Measurements from ENCODE around the gene BACH2.
A peak's percentile ranks its signal among the peaks of the same experiment; 100 is the strongest.

Gene BACH2

GRCh38 chr6:89939144-89939543, 357.5 kb downstream of the BACH2 start:
- Histone ChIP-seq H3K4ac (ENCODE audit: low read length) (no peak overlapping the region), H3K9me3 (replicated peaks in 1 of 2; ENCODE audit: control insufficient read depth in 2 of 2, insufficient read depth in 1 of 2, low read depth in 1 of 2, low read length in 2 of 2) (no peaks in the 10 kb centered on the region), H2BK12ac (ENCODE audit: low read length) (no peak overlapping the region), H3K27me3 (ENCODE audit: control insufficient read depth in 3 of 3, insufficient read depth in 3 of 3, low read depth in 1 of 3, low read length in 3 of 3) (no peaks in the 10 kb centered on the region), H3K9ac (ENCODE audit: low read depth, low read length, poor library complexity) (no peak overlapping the region), H4K91ac (ENCODE audit: low read depth, low read length, poor library complexity) (no peak overlapping the region), H2AK5ac (ENCODE audit: low read depth, low read length) (no peak overlapping the region), H3K14ac (ENCODE audit: low read length) (no peak overlapping the region), H3K27ac (replicated peaks; ENCODE audit: low read length) (no peak overlapping the region), H3K4me3 (ENCODE audit: low read length in 2 of 2) (no peak overlapping the region), H2AFZ (ENCODE audit: low read length) (no peak overlapping the region), H4K8ac (ENCODE audit: low read depth, low read length) (no peak overlapping the region), H3K23ac (ENCODE audit: low read depth, low read length, poor library complexity) (no peak overlapping the region), H3K79me1 (ENCODE audit: low read depth, low read length) (no peaks in the 10 kb centered on the region), H3K4me1 (ENCODE audit: control insufficient read depth in 2 of 2, insufficient read depth in 1 of 2, low read depth in 1 of 2, low read length in 2 of 2) (no peaks in the 10 kb centered on the region), H2BK5ac (ENCODE audit: low read length) (no peak overlapping the region), H2BK15ac (ENCODE audit: low read length) (no peak overlapping the region), H3K18ac (ENCODE audit: low read length) (no peak overlapping the region), H3K4me2 (ENCODE audit: insufficient read depth, low read length, poor library complexity, severe bottlenecking) (no peak overlapping the region), H3K36me3 (replicated peaks in 1 of 2; ENCODE audit: control insufficient read depth in 2 of 2, insufficient read depth in 2 of 2, low read length in 2 of 2) (peaks cover 0 to 3% of the 10 kb centered on the region in 2 donors), H2BK120ac (ENCODE audit: low read depth, low read length) (no peak overlapping the region)
- WGBS, 2 donors (ENCODE audit: extremely low coverage in 2 of 2, insufficient read length in 2 of 2, insufficient replicate concordance in 1 of 2): no CpG with 5 or more reads among the region's 2 CpGs
- DNase-seq (ENCODE audit: low spot score): no peak

DNA sequence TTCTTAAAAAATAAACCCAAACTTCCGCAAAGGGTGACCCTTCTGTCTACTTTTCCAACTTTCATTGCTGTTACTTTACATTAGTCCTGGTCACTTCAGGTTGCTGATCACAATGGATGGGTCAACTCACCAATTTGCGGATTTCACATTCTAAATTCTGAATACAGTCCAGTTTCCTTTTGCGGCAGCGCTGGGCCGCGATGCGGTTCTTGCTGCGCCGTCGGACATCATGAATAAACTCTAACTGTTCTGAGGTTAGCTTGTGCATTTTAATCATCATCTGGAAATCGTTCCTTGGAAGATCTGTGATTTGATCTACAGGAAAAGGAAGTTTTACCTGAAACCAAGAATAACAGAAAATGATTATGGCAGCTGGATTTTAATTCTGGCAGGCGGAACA, 358.6 kb downstream of the BACH2 start:
- Histone ChIP-seq H3K23ac (ENCODE audit: low read depth, low read length, poor library complexity) (no peak overlapping the region), H3K9ac (ENCODE audit: low read depth, low read length, poor library complexity) (no peak overlapping the region), H3K4me2 (ENCODE audit: insufficient read depth, low read length, poor library complexity, severe bottlenecking) (no peak overlapping the region), H3K79me1 (ENCODE audit: low read depth, low read length) (no peaks in the 10 kb centered on the region), H3K27me3 (ENCODE audit: control insufficient read depth in 3 of 3, insufficient read depth in 3 of 3, low read depth in 1 of 3, low read length in 3 of 3) (no peaks in the 10 kb centered on the region), H4K8ac (ENCODE audit: low read depth, low read length) (no peak overlapping the region), H2AFZ (ENCODE audit: low read length) (no peak overlapping the region), H3K14ac (ENCODE audit: low read length) (no peak overlapping the region), H2AK5ac (ENCODE audit: low read depth, low read length) (no peak overlapping the region), H2BK120ac (ENCODE audit: low read depth, low read length) (no peak overlapping the region), H2BK5ac (ENCODE audit: low read length) (no peak overlapping the region), H3K9me3 (replicated peaks in 1 of 2; ENCODE audit: control insufficient read depth in 2 of 2, insufficient read depth in 1 of 2, low read depth in 1 of 2, low read length in 2 of 2) (no peaks in the 10 kb centered on the region), H3K18ac (ENCODE audit: low read length) (no peak overlapping the region), H2BK12ac (ENCODE audit: low read length) (no peak overlapping the region), H3K36me3 (replicated peaks in 1 of 2; ENCODE audit: control insufficient read depth in 2 of 2, insufficient read depth in 2 of 2, low read length in 2 of 2) (peaks cover 0 to 3% of the 10 kb centered on the region in 2 donors), H3K4me1 (ENCODE audit: control insufficient read depth in 2 of 2, insufficient read depth in 1 of 2, low read depth in 1 of 2, low read length in 2 of 2) (no peaks in the 10 kb centered on the region), H3K4me3 (ENCODE audit: low read length in 2 of 2) (no peak overlapping the region), H2BK15ac (ENCODE audit: low read length) (no peak overlapping the region), H3K4ac (ENCODE audit: low read length) (no peak overlapping the region), H3K27ac (replicated peaks; ENCODE audit: low read length) (no peak overlapping the region), H4K91ac (ENCODE audit: low read depth, low read length, poor library complexity) (no peak overlapping the region)
- WGBS, 2 donors (ENCODE audit: extremely low coverage in 2 of 2, insufficient read length in 2 of 2, insufficient replicate concordance in 1 of 2): no CpG with 5 or more reads among the region's 12 CpGs
- no peak for DNase-seq (ENCODE audit: low spot score)

DNA sequence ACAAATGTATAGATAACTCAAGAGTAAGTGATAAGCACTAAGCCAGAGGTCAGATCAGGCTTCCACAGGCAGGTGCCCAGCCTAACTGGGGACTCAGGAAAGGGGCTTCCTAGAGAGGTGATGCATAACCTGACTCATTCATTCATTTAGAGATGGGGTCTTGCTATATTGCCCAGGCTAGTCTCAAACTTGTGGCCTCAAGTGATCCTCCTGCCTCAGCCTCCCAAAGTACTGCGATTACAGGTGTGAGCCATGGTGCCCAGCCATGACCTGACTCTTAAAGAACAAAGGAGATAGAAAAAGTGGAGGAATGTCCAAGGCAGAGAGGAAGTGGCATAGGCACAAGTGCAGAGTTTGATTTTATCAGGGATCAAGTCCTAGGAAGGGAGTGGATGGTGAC, 360.5 kb downstream of the BACH2 start:
- H3K9ac ChIP-seq (ENCODE audit: low read depth, low read length, poor library complexity): no peak overlapping the region
- H2AFZ ChIP-seq (ENCODE audit: low read length): no peak overlapping the region
- H3K27me3 ChIP-seq (ENCODE audit: control insufficient read depth in 3 of 3, insufficient read depth in 3 of 3, low read depth in 1 of 3, low read length in 3 of 3): no peaks in the 10 kb centered on the region
- no peaks in the 10 kb centered on the region for H3K9me3 ChIP-seq (replicated peaks in 1 of 2; ENCODE audit: control insufficient read depth in 2 of 2, insufficient read depth in 1 of 2, low read depth in 1 of 2, low read length in 2 of 2)
- H3K4me3 ChIP-seq (ENCODE audit: low read length in 2 of 2): no peak overlapping the region
- H2BK5ac ChIP-seq (ENCODE audit: low read length): no peak overlapping the region
- H2AK5ac ChIP-seq (ENCODE audit: low read depth, low read length): no peak overlapping the region
- WGBS, 2 donors (ENCODE audit: extremely low coverage in 2 of 2, insufficient read length in 2 of 2, insufficient replicate concordance in 1 of 2): no CpG with 5 or more reads among the region's 1 CpG
- no peak overlapping the region for H2BK15ac ChIP-seq (ENCODE audit: low read length)
- H4K8ac ChIP-seq (ENCODE audit: low read depth, low read length): no peak overlapping the region
- H3K14ac ChIP-seq (ENCODE audit: low read length): no peak overlapping the region
- H3K18ac ChIP-seq (ENCODE audit: low read length): no peak overlapping the region
- H3K36me3 ChIP-seq (replicated peaks in 1 of 2; ENCODE audit: control insufficient read depth in 2 of 2, insufficient read depth in 2 of 2, low read length in 2 of 2): peaks cover 6 to 7% of the 10 kb centered on the region in 2 donors
- DNase-seq (ENCODE audit: low spot score): no peak
- no peak overlapping the region for H2BK120ac ChIP-seq (ENCODE audit: low read depth, low read length)
- no peak overlapping the region for H3K23ac ChIP-seq (ENCODE audit: low read depth, low read length, poor library complexity)
- no peaks in the 10 kb centered on the region for H3K79me1 ChIP-seq (ENCODE audit: low read depth, low read length)
- no peak overlapping the region for H3K4me2 ChIP-seq (ENCODE audit: insufficient read depth, low read length, poor library complexity, severe bottlenecking)
- H3K27ac ChIP-seq (replicated peaks; ENCODE audit: low read length): no peak overlapping the region
- H3K4me1 ChIP-seq (ENCODE audit: control insufficient read depth in 2 of 2, insufficient read depth in 1 of 2, low read depth in 1 of 2, low read length in 2 of 2): no peaks in the 10 kb centered on the region
- H3K4ac ChIP-seq (ENCODE audit: low read length): no peak overlapping the region
- H4K91ac ChIP-seq (ENCODE audit: low read depth, low read length, poor library complexity): no peak overlapping the region
- H2BK12ac ChIP-seq (ENCODE audit: low read length): no peak overlapping the region

GRCh38 chr6:89934685-89935366, 361.8 kb downstream of the BACH2 start:
- no peak for DNase-seq (ENCODE audit: low spot score)

More at GRCh38 chr6:89934685-89935366, 361.8 kb downstream of the BACH2 start:
- H2BK120ac ChIP-seq (ENCODE audit: low read depth, low read length): no peak overlapping the region
- no peak overlapping the region for H4K8ac ChIP-seq (ENCODE audit: low read depth, low read length)
- H2BK12ac ChIP-seq (ENCODE audit: low read length): no peak overlapping the region
- no peak overlapping the region for H2AFZ ChIP-seq (ENCODE audit: low read length)
- H3K9ac ChIP-seq (ENCODE audit: low read depth, low read length, poor library complexity): no peak overlapping the region
- H2BK15ac ChIP-seq (ENCODE audit: low read length): no peak overlapping the region
- no peak overlapping the region for H3K27ac ChIP-seq (replicated peaks; ENCODE audit: low read length)
- H3K4ac ChIP-seq (ENCODE audit: low read length): no peak overlapping the region
- no peak overlapping the region for H3K4me3 ChIP-seq (ENCODE audit: low read length in 2 of 2)
- H3K4me2 ChIP-seq (ENCODE audit: insufficient read depth, low read length, poor library complexity, severe bottlenecking): no peak overlapping the region
- H3K27me3 ChIP-seq (ENCODE audit: control insufficient read depth in 3 of 3, insufficient read depth in 3 of 3, low read depth in 1 of 3, low read length in 3 of 3): no peaks in the 10 kb centered on the region
- H3K4me1 ChIP-seq (ENCODE audit: control insufficient read depth in 2 of 2, insufficient read depth in 1 of 2, low read depth in 1 of 2, low read length in 2 of 2): peaks cover 0 to 1% of the 10 kb centered on the region in 2 donors
- H3K79me1 ChIP-seq (ENCODE audit: low read depth, low read length): no peaks in the 10 kb centered on the region
- peak overlapping the region; percentile 33 for H3K18ac ChIP-seq (ENCODE audit: low read length)
- H3K14ac ChIP-seq (ENCODE audit: low read length): no peak overlapping the region
- peaks cover 6 to 7% of the 10 kb centered on the region in 2 donors for H3K36me3 ChIP-seq (replicated peaks in 1 of 2; ENCODE audit: control insufficient read depth in 2 of 2, insufficient read depth in 2 of 2, low read length in 2 of 2)
- H2AK5ac ChIP-seq (ENCODE audit: low read depth, low read length): no peak overlapping the region
- no peaks in the 10 kb centered on the region for H3K9me3 ChIP-seq (replicated peaks in 1 of 2; ENCODE audit: control insufficient read depth in 2 of 2, insufficient read depth in 1 of 2, low read depth in 1 of 2, low read length in 2 of 2)
- H2BK5ac ChIP-seq (ENCODE audit: low read length): no peak overlapping the region
- H4K91ac ChIP-seq (ENCODE audit: low read depth, low read length, poor library complexity): no peak overlapping the region
- WGBS, 2 donors (ENCODE audit: extremely low coverage in 2 of 2, insufficient read length in 2 of 2, insufficient replicate concordance in 1 of 2): no CpG with 5 or more reads among the region's 19 CpGs
- H3K23ac ChIP-seq (ENCODE audit: low read depth, low read length, poor library complexity): no peak overlapping the region
